ENCODE measurements around the gene MEIS2.

GRCh38 chr15:37131621-37132020 lies 31.3 kb upstream of the MEIS2 start:
- no peak for TF ChIP-seq TEAD4 (IDR thresholded peaks at IDR 0.05)
- TF ChIP-seq, protein P1, sequence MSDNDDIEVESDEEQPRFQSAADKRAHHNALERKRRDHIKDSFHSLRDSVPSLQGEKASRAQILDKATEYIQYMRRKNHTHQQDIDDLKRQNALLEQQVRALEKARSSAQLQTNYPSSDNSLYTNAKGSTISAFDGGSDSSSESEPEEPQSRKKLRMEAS (IDR thresholded peaks at IDR 0.05) = no peak
- no peak for TF ChIP-seq TAF1 (IDR thresholded peaks at IDR 0.05; ENCODE audit: low read depth)
- TF ChIP-seq NFIC (IDR thresholded peaks at IDR 0.05) = no peak
- TF ChIP-seq CREB1 (IDR thresholded peaks at IDR 0.05; ENCODE audit: low read depth) = no peak
- TF ChIP-seq, protein P2, sequence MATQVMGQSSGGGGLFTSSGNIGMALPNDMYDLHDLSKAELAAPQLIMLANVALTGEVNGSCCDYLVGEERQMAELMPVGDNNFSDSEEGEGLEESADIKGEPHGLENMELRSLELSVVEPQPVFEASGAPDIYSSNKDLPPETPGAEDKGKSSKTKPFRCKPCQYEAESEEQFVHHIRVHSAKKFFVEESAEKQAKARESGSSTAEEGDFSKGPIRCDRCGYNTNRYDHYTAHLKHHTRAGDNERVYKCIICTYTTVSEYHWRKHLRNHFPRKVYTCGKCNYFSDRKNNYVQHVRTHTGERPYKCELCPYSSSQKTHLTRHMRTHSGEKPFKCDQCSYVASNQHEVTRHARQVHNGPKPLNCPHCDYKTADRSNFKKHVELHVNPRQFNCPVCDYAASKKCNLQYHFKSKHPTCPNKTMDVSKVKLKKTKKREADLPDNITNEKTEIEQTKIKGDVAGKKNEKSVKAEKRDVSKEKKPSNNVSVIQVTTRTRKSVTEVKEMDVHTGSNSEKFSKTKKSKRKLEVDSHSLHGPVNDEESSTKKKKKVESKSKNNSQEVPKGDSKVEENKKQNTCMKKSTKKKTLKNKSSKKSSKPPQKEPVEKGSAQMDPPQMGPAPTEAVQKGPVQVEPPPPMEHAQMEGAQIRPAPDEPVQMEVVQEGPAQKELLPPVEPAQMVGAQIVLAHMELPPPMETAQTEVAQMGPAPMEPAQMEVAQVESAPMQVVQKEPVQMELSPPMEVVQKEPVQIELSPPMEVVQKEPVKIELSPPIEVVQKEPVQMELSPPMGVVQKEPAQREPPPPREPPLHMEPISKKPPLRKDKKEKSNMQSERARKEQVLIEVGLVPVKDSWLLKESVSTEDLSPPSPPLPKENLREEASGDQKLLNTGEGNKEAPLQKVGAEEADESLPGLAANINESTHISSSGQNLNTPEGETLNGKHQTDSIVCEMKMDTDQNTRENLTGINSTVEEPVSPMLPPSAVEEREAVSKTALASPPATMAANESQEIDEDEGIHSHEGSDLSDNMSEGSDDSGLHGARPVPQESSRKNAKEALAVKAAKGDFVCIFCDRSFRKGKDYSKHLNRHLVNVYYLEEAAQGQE (IDR thresholded peaks at IDR 0.05; ENCODE audit: low read depth) = no peak
- TF ChIP-seq FOXM1 (IDR thresholded peaks at IDR 0.05; ENCODE audit: borderline replicate concordance, low read depth) = no peak
- TF ChIP-seq CEBPB (IDR thresholded peaks at IDR 0.05) = no peak
- TF ChIP-seq TCF12 (IDR thresholded peaks at IDR 0.05; ENCODE audit: low read depth) = no peak
- no peak for TF ChIP-seq RAD21 (IDR thresholded peaks at IDR 0.05; ENCODE audit: low read depth)
- no peak for TF ChIP-seq USF1 (IDR thresholded peaks at IDR 0.05)

All from Ishikawa (cell line).